ENCODE data around the gene HOXB3. TPM values are rescaled to one million over a fixed set of nuclear protein-coding genes. Genes with fewer than 3 reads are reported as not detected.
A peak's percentile ranks its signal among the peaks of the same experiment; 100 is the strongest.

HOXB3 gene
- total and polyA plus RNA-seq, 2 of the 4 experiments (the other 2 are of a cell fraction) = 6.3 to 59.6 TPM

- H3K9me3 ChIP-seq (ENCODE audit: control insufficient read depth, insufficient read depth, low read length) = no peaks in the 10 kb centered on the region
- no peak overlapping the region for H3K4me2 ChIP-seq (ENCODE audit: low read depth, low read length)
- H3K27ac ChIP-seq (ENCODE audit: insufficient read depth, low read length) = no peak overlapping the region
- H3K27me3 ChIP-seq (ENCODE audit: control insufficient read depth, insufficient read depth, low read length) = peaks cover 17% of the 10 kb centered on the region
- H4K91ac ChIP-seq (ENCODE audit: insufficient read depth, low read depth, low read length) = no peak overlapping the region
- H3K56ac ChIP-seq (ENCODE audit: extremely low read depth, insufficient read depth, low read length) = no peak overlapping the region
- no peak overlapping the region for H2AK9ac ChIP-seq (replicated peaks; ENCODE audit: low read depth, low read length, poor library complexity)
- H2BK20ac ChIP-seq (ENCODE audit: low read depth, low read length) = peak overlapping the region; percentile 21; the same call in 1 of the 2 replicates
- H3K4me3 ChIP-seq (ENCODE audit: insufficient read depth, low read depth, low read length) = no peak overlapping the region
- DNase-seq = peak; percentile 67
- ChIA-PET CTCF (no interaction called here), POLR2A (ENCODE audit: unreplicated experiment) (interaction anchor here (0.6 kb wide), 2 partner anchors 42 to 188 kb away, joined by 3 read pairs; no protein-coding TSS in a partner anchor)
- H3K9ac ChIP-seq (ENCODE audit: low read depth, low read length) = no peak overlapping the region
- H4K8ac ChIP-seq (ENCODE audit: low read depth in 2 of 2, low read length in 2 of 2) = no peak overlapping the region; a peak in 1 of 4 replicates
- BruUV-seq (replicated peaks) = no TSS peak
- H3K4ac ChIP-seq (ENCODE audit: low read depth, low read length) = peak overlapping the region; percentile 85; the same call in 1 of the 2 replicates
- no peak overlapping the region for H2AFZ ChIP-seq (replicated peaks; ENCODE audit: low read length, poor library complexity)
- peaks cover 5% of the 10 kb centered on the region for H3K9me1 ChIP-seq (ENCODE audit: insufficient read depth, low read length)
- no peak overlapping the region for H3K23ac ChIP-seq (ENCODE audit: low read depth, low read length)
- H3K4me1 ChIP-seq (ENCODE audit: control insufficient read depth, insufficient read depth, low read length) = peaks cover 16% of the 10 kb centered on the region
- intact Hi-C loops (cut with micrococcal nuclease) = no loop called here
- no peak overlapping the region for H2AK5ac ChIP-seq (ENCODE audit: low read depth, low read length)
- no CpG with 5 or more reads among the region's 1 CpG for WGBS, 2 experiments (ENCODE audit: extremely low coverage in 2 of 2, insufficient read length in 1 of 2)
- peak overlapping the region; percentile 8; the same call in 1 of the 3 replicates for H2BK15ac ChIP-seq (ENCODE audit: low read depth, low read length)
- in situ Hi-C loops (cut with MboI; ENCODE audit: low sequenced_read_pairs) = no loop called here
- H4K20me1 ChIP-seq (ENCODE audit: insufficient read depth, low read length) = no peaks in the 10 kb centered on the region
- H3K18ac ChIP-seq (ENCODE audit: low read depth, low read length) = peak overlapping the region; percentile 7; the same call in 1 of the 2 replicates
- dilution Hi-C loops (cut with HindIII; ENCODE audit: low sequenced_read_pairs, unreplicated experiment) = no loop called here
- ATAC-seq (ENCODE audit: low read depth) = peak; percentile 50
- no peak overlapping the region for H2BK5ac ChIP-seq (ENCODE audit: low read depth, low read length, poor library complexity, severe bottlenecking)
- no peak overlapping the region; the same call in 1 of the 2 replicates for H3K14ac ChIP-seq (replicated peaks; ENCODE audit: low read depth, low read length)
- peak overlapping the region; percentile 2; the same call in 1 of the 2 replicates for H2BK120ac ChIP-seq (ENCODE audit: low read depth, low read length)
- H3K79me1 ChIP-seq (ENCODE audit: low read depth in 1 of 2, low read length in 2 of 2) = no peaks in the 10 kb centered on the region
- no peak for TF ChIP-seq RFX5 (IDR thresholded peaks at IDR 0.05; ENCODE audit: low read depth, low read length)
- TF ChIP-seq CEBPB (IDR thresholded peaks at IDR 0.05; ENCODE audit: low read depth, low read length) = no peak
- TF ChIP-seq SMC3 (IDR thresholded peaks at IDR 0.05; ENCODE audit: low read depth, low read length) = no peak
- TF ChIP-seq MXI1 (IDR thresholded peaks at IDR 0.05; ENCODE audit: borderline replicate concordance, low read depth, low read length) = no peak
- TF ChIP-seq NFE2L2 (IDR thresholded peaks at IDR 0.05; ENCODE audit: low read depth, low read length) = no peak
- no peak for TF ChIP-seq MAZ (IDR thresholded peaks at IDR 0.05; ENCODE audit: borderline replicate concordance, low read depth, low read length)
- TF ChIP-seq ELK1 (IDR thresholded peaks at IDR 0.05; ENCODE audit: borderline replicate concordance, low read depth, low read length) = no peak
- no peak for TF ChIP-seq FOS (IDR thresholded peaks at IDR 0.05; ENCODE audit: low read depth, low read length)
- no peak for TF ChIP-seq CTCF (conservative IDR thresholded peaks at IDR 0.05; ENCODE audit: low read depth, low read length)
- TF ChIP-seq BHLHE40 (IDR thresholded peaks at IDR 0.05; ENCODE audit: low read depth, low read length) = no peak
- no peak for TF ChIP-seq CHD1 (IDR thresholded peaks at IDR 0.05; ENCODE audit: low read depth, low read length)
- no peaks in the 10 kb centered on the region for H3K36me3 ChIP-seq (ENCODE audit: control insufficient read depth, insufficient read depth, low read length)
- H4K5ac ChIP-seq (ENCODE audit: low read depth, low read length) = no peak overlapping the region
Observed at GRCh38 chr17:48520631-48521079, 69.4 kb downstream of the HOXB3 start.
